ENCODE data around the gene RIC3.

RIC3 gene

GRCh38 chr11:8168485-8169257, at the start of gene RIC3:
RIC3 (minus strand) TSS chr11:8169025; CDS start chr11:8168989, 36 bp downstream.
- peak; percentile 68 for DNase-seq

GRCh38 chr11:8218409-8218808, 49.6 kb upstream of the RIC3 start:
- no peak for DNase-seq

- no peak for DNase-seq
These were observed 49.1 kb upstream of the RIC3 start for GRCh38 chr11:8217926-8218325.

- no peak for DNase-seq
These were observed 48.3 kb upstream of the RIC3 start for GRCh38 chr11:8217136-8217535.

- DNase-seq, result no peak
These were observed 44.6 kb upstream of the RIC3 start for GRCh38 chr11:8213376-8213775.

GRCh38 chr11:8209208-8209807, 40.5 kb upstream of the RIC3 start:
- DNase-seq, result peak; percentile 73

GRCh38 chr11:8207080-8208000, 38.5 kb upstream of the RIC3 start:
- no peak for DNase-seq

GRCh38 chr11:8206251-8207079, 37.6 kb upstream of the RIC3 start:
- no peak for DNase-seq

- DNase-seq, result no peak
These were observed 36.7 kb upstream of the RIC3 start for GRCh38 chr11:8205566-8205965.

- DNase-seq, result no peak
These were observed 35.8 kb upstream of the RIC3 start for GRCh38 chr11:8204596-8204995.

GRCh38 chr11:8204025-8204424, 35.2 kb upstream of the RIC3 start:
- DNase-seq, result no peak

- DNase-seq, result no peak
These were observed 34.5 kb upstream of the RIC3 start for GRCh38 chr11:8203414-8203715.

- DNase-seq, result no peak
These were observed 33.9 kb upstream of the RIC3 start for GRCh38 chr11:8202516-8203413.

GRCh38 chr11:8201644-8202365, 33.0 kb upstream of the RIC3 start:
- no peak for DNase-seq

GRCh38 chr11:8199676-8200075, 30.9 kb upstream of the RIC3 start:
- no peak for DNase-seq

GRCh38 chr11:8196749-8197148, 27.9 kb upstream of the RIC3 start:
- no peak for DNase-seq

- DNase-seq, result no peak
These were observed 26.1 kb upstream of the RIC3 start for GRCh38 chr11:8194956-8195355.

- no peak for DNase-seq
These were observed 24.0 kb upstream of the RIC3 start for GRCh38 chr11:8192896-8193209.

- peak; percentile 66 for DNase-seq
These were observed 23.4 kb upstream of the RIC3 start for GRCh38 chr11:8192016-8192895.

GRCh38 chr11:8190431-8190830, 21.6 kb upstream of the RIC3 start:
- no peak for DNase-seq

Measured in stimulated activated CD8-positive, alpha-beta memory T cell treated with anti-CD3 and anti-CD28 coated beads, Interleukin-4, amount 100 ng/mL, for 48 hours (primary cell).